CD14-positive monocyte (primary cell): ENCODE measurements around the gene FGF19. TPM values are rescaled to one million over a fixed set of nuclear protein-coding genes. Genes with fewer than 3 reads are reported as not detected.

Source experiments
- DNase-seq, 3 donors: peaks; one replicate each; pipeline ENCODE4 v3.0.0-alpha.2; 2011 to 2022
- H2AFZ ChIP-seq: 2 replicates; pipeline ENCODE4 v1.6.0; 2012; ENCODE audit warnings: mild to moderate bottlenecking, low read depth, low read length, inconsistent platforms; ENCODE audit not compliant: insufficient read depth, poor library complexity, severe bottlenecking
- H3K27ac ChIP-seq, 2 donors: 1 replicate in 1 of 2; 2 replicates in 1 of 2; pipeline ENCODE4 v1.5.1; 2012 to 2013; ENCODE audit warnings: low read length in 2 of 2, control low read depth in 1 of 2, inconsistent platforms in 1 of 2, low read depth in 1 of 2, mild to moderate bottlenecking in 1 of 2
- H3K27me3 ChIP-seq, 2 donors: one replicate each; pipeline versions ENCODE4 v1.6.0 to v1.6.1; 2011 to 2013; ENCODE audit warnings: low read length in 2 of 2; ENCODE audit not compliant: control insufficient read depth in 2 of 2, insufficient read depth in 2 of 2
- H3K36me3 ChIP-seq, 2 donors: replicated peaks in 1 of 2; 1 replicate in 1 of 2; 2 replicates in 1 of 2; pipeline versions ENCODE4 v1.5.1 to v1.6.1; 2012 to 2013; ENCODE audit warnings: low read length in 2 of 2, control low read depth in 1 of 2, inconsistent platforms in 1 of 2, mild to moderate bottlenecking in 1 of 2; ENCODE audit not compliant: insufficient read depth in 2 of 2, control insufficient read depth in 1 of 2
- H3K4me1 ChIP-seq, 2 donors: 1 replicate in 1 of 2; 2 replicates in 1 of 2; pipeline versions ENCODE4 v1.5.1 to v1.6.1; 2012 to 2013; ENCODE audit warnings: low read length in 2 of 2, control low read depth in 1 of 2, inconsistent platforms in 1 of 2, mild to moderate bottlenecking in 1 of 2, moderate library complexity in 1 of 2; ENCODE audit not compliant: insufficient read depth in 2 of 2, control insufficient read depth in 1 of 2
- H3K4me2 ChIP-seq: replicated peaks from 2 replicates; pipeline ENCODE3; 2012; ENCODE audit warnings: low read length, moderate library complexity, mild to moderate bottlenecking; ENCODE audit not compliant: poor library complexity, severe bottlenecking; ENCODE audit errors: extremely low read depth
- H3K4me3 ChIP-seq, 3 experiments: fragments of 200-600 bp in 1 of 3; sonication (generic) in 1 of 3; replicated peaks in 1 of 3; 1 replicate in 2 of 3; 2 replicates in 1 of 3; pipeline ENCODE4 v1.5.1; 2011 to 2013; ENCODE audit warnings: low read length in 3 of 3, mild to moderate bottlenecking in 3 of 3, control low read depth in 2 of 3, low read depth in 2 of 3, inconsistent platforms in 1 of 3, moderate library complexity in 1 of 3
- H3K79me2 ChIP-seq: 2 replicates; pipeline ENCODE4 v1.6.0; 2012; ENCODE audit warnings: mild to moderate bottlenecking, control low read depth, inconsistent platforms, low read length, moderate library complexity; ENCODE audit not compliant: insufficient read depth
- H3K9ac ChIP-seq: 2 replicates; pipeline ENCODE4 v1.6.0; 2017; ENCODE audit warnings: low read length, mild to moderate bottlenecking; ENCODE audit not compliant: insufficient read depth, poor library complexity, severe bottlenecking
- H3K9me3 ChIP-seq, 2 donors: replicated peaks in 1 of 2; 1 replicate in 1 of 2; 2 replicates in 1 of 2; pipeline versions ENCODE4 v1.5.1 to v1.6.1; 2012 to 2013; ENCODE audit warnings: low read length in 2 of 2, control low read depth in 1 of 2; ENCODE audit not compliant: control insufficient read depth in 1 of 2, insufficient read depth in 1 of 2
- H4K20me1 ChIP-seq: 2 replicates; pipeline ENCODE4 v1.6.0; 2012; ENCODE audit warnings: mild to moderate bottlenecking, low read length, control low read depth, moderate library complexity; ENCODE audit not compliant: insufficient read depth
- H3K27ac Mint-ChIP-seq, 7 donors: one replicate each; pipeline ENCODE4 v1.8.0; 2020; ENCODE audit warnings: mild to moderate bottlenecking in 7 of 7, mixed read lengths in 7 of 7, moderate library complexity in 6 of 7, inconsistent platforms in 2 of 7
- H3K27me3 Mint-ChIP-seq, 3 donors: one replicate each; pipeline ENCODE4 v1.8.0; 2021 to 2022; ENCODE audit warnings: low read depth in 3 of 3, mild to moderate bottlenecking in 3 of 3, mixed read lengths in 3 of 3, moderate library complexity in 3 of 3, inconsistent platforms in 1 of 3
- H3K36me3 Mint-ChIP-seq, 2 donors: one replicate each; pipeline ENCODE4 v1.8.0; 2020; ENCODE audit warnings: mixed read lengths in 2 of 2, inconsistent platforms in 1 of 2, mild to moderate bottlenecking in 1 of 2
- H3K4me1 Mint-ChIP-seq: one replicate; pipeline ENCODE4 v1.8.0; 2020; ENCODE audit warnings: mild to moderate bottlenecking, mixed read lengths
- H3K4me3 Mint-ChIP-seq, 2 donors: one replicate each; pipeline ENCODE4 v1.8.0; 2020; ENCODE audit warnings: mild to moderate bottlenecking in 2 of 2, mixed read lengths in 2 of 2, moderate library complexity in 1 of 2
- H3K9me3 Mint-ChIP-seq, 7 donors: one replicate each; pipeline ENCODE4 v1.8.0; 2020 to 2022; ENCODE audit warnings: mixed read lengths in 7 of 7, mild to moderate bottlenecking in 6 of 7, moderate library complexity in 6 of 7, inconsistent platforms in 2 of 7
- CTCF ChIP-seq: fragments of 200-600 bp; IDR thresholded peaks from one replicate; pipeline ENCODE4 v1.8.0; 2022; ENCODE audit warnings: antibody characterized with exemption, mild to moderate bottlenecking
- WGBS: methylation state at CpG from one replicate; pipeline ENCODE4 v1.1.5; 2013; ENCODE audit warnings: missing lambda C conversion rate; ENCODE audit not compliant: insufficient coverage; 5-methylcytosine and 5-hydroxymethylcytosine counted together
- intact Hi-C, 2 donors: fragments of 100-400 bp; cut with micrococcal nuclease; formaldehyde crosslinking; loops; one replicate each; pipeline versions ENCODE4 v1.15.0 to v1.15.1; 2023
- polyA plus RNA-seq, 3 donors: library from polyadenylated mRNA; depleted of rRNA in 1 of 3; unstranded in 2 of 3; stranded (reverse) in 1 of 3; fragments of 300-500 nt in 2 of 3; fragments of >200 nt in 1 of 3; fragmentation: Illumina TruSeq in 2 of 3; gene quantifications; 1 replicate in 2 of 3; 2 replicates in 1 of 3; pipeline ENCODE4 v1.2.3, GENCODE V29; 2012 to 2021

FGF19 gene
- polyA plus RNA-seq, 3 donors = not detected

GRCh38 chr11:69657911-69658625, 45.8 kb downstream of the FGF19 start:
- no peak overlapping the region for H3K4me3 Mint-ChIP-seq
- H3K79me2 ChIP-seq = no peaks in the 10 kb centered on the region
- no peak for TF ChIP-seq CTCF
- no peaks in the 10 kb centered on the region for H3K27me3 ChIP-seq
- no peaks in the 10 kb centered on the region for H3K9me3 ChIP-seq
- peaks cover 8% of the 10 kb centered on the region for H3K4me1 Mint-ChIP-seq
- H2AFZ ChIP-seq = no peak overlapping the region
- no peak overlapping the region for H3K27ac ChIP-seq
- no peak overlapping the region for H3K4me3 ChIP-seq
- no peak overlapping the region for H3K27ac Mint-ChIP-seq
- H3K4me2 ChIP-seq = no peak overlapping the region
- intact Hi-C loops = no loop called here
- H4K20me1 ChIP-seq = peaks cover 5% of the 10 kb centered on the region
- no peaks in the 10 kb centered on the region for H3K4me1 ChIP-seq
- H3K36me3 Mint-ChIP-seq = peaks cover under 1% of the 10 kb centered on the region in 2 donors
- no peak overlapping the region for H3K9ac ChIP-seq
- WGBS = 85% methylated on average over 27 of the region's 27 CpGs
- no peaks in the 10 kb centered on the region for H3K36me3 ChIP-seq
- H3K27me3 Mint-ChIP-seq = peaks cover 0 to 7% (median 2%) of the 10 kb centered on the region in 3 donors
- no peak for DNase-seq
- no peaks in the 10 kb centered on the region for H3K9me3 Mint-ChIP-seq

GRCh38 chr11:69657456-69657910, 46.3 kb downstream of the FGF19 start:
- H3K27ac ChIP-seq = no peak overlapping the region
- DNase-seq = no peak
- no peaks in the 10 kb centered on the region for H3K9me3 Mint-ChIP-seq
- 97% methylated on average over 12 of the region's 14 CpGs for WGBS
- no peak overlapping the region for H3K4me3 ChIP-seq
- H3K4me1 Mint-ChIP-seq = peaks cover 4% of the 10 kb centered on the region
- H2AFZ ChIP-seq = no peak overlapping the region
- H3K36me3 Mint-ChIP-seq = no peaks in the 10 kb centered on the region
- intact Hi-C loops = no loop called here
- no peaks in the 10 kb centered on the region for H3K27me3 ChIP-seq
- H3K4me1 ChIP-seq = no peaks in the 10 kb centered on the region
- H3K9ac ChIP-seq = no peak overlapping the region
- no peaks in the 10 kb centered on the region for H3K9me3 ChIP-seq
- no peaks in the 10 kb centered on the region for H3K36me3 ChIP-seq
- H4K20me1 ChIP-seq = no peaks in the 10 kb centered on the region
- H3K4me2 ChIP-seq = no peak overlapping the region
- H3K27ac Mint-ChIP-seq = no peak overlapping the region
- no peak for TF ChIP-seq CTCF
- no peak overlapping the region for H3K4me3 Mint-ChIP-seq
- H3K79me2 ChIP-seq = no peaks in the 10 kb centered on the region
- H3K27me3 Mint-ChIP-seq = peaks cover 0 to 7% (median 2%) of the 10 kb centered on the region in 3 donors
